ENCODE results near the gene EHMT1. TPM values are rescaled to one million over a fixed set of nuclear protein-coding genes. Genes with fewer than 3 reads are reported as not detected.

Gene EHMT1
- total and polyA plus RNA-seq, 10 of the 15 experiments (the other 5 are each of a cell fraction or from before 2014, with no cell fraction given) = 2.9 to 100 (median 48.1) TPM

DNA sequence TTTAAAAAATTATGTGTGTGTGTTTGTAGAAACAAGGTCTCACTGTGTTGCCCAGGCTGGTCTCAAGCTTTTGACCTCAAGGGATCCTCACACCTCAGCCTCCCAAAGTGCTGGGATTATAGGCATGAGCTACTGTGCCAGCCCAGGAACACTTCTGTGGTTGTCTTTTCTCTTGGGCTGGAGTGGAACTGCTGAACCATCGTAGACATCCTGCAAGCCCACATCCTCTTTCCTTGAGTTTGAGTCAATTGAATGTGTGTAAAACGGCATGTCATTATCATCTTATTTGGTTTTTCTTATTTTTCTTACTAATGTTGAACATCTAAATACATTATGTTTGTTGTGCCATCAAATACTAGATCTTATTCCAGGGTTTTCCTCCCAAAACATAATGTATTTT is 40.0 kb downstream of the EHMT1 start:
- 50% methylated on average over 2 of the region's 2 CpGs for WGBS (ENCODE audit: insufficient coverage, insufficient replicate concordance, low lambda C conversion rate, missing lambda C conversion rate)
- Histone ChIP-seq H4K20me1 (ENCODE audit: control insufficient read depth, insufficient read depth) (no peaks in the 10 kb centered on the region), H3K4me2 (ENCODE audit: control insufficient read depth, insufficient read depth) (no peak overlapping the region), H3K27me3 (replicated peaks in 1 of 2; ENCODE audit: control insufficient read depth in 2 of 2, insufficient read depth in 2 of 2, low read length in 1 of 2) (no peaks in the 10 kb centered on the region), H3K4me3 (no peak overlapping the region), H3K27ac (ENCODE audit: control insufficient read depth, insufficient read depth) (no peak overlapping the region), H3K9ac (ENCODE audit: control insufficient read depth, insufficient read depth, low read length) (no peak overlapping the region), H2AFZ (ENCODE audit: control insufficient read depth, low read depth, low read length) (no peak overlapping the region), H3K9me3 (replicated peaks; ENCODE audit: control insufficient read depth, insufficient read depth, low read length) (no peaks in the 10 kb centered on the region), H3K36me3 (ENCODE audit: control insufficient read depth in 2 of 2, insufficient read depth in 2 of 2, low read length in 1 of 2) (peaks cover 4% of the 10 kb centered on the region in 2 experiments; a peak in 3 of 4 replicates), H3K4me1 (ENCODE audit: control insufficient read depth, insufficient read depth, low read length) (peaks cover 8% of the 10 kb centered on the region; the same call in 1 of the 2 replicates), H3K79me2 (ENCODE audit: control insufficient read depth, insufficient read depth, low read length) (peaks cover 46% of the 10 kb centered on the region)
- ChIA-PET RAD21 (ENCODE audit: unreplicated experiment) (interaction anchor here (1.0 kb wide), 1 partner anchor 14 kb away, joined by 3 read pairs; no protein-coding TSS in a partner anchor), CTCF (no interaction called here), SMC1A (ENCODE audit: uncharacterized antibody, unreplicated experiment) (no interaction called here), POLR2A (no interaction called here)
- FAIRE-seq (no peak), ATAC-seq (no peak), DNase-seq (ENCODE audit: low read depth, low spot score) (no peak)
- in situ Hi-C loops (cut with MboI) (no loop called here), intact Hi-C loops (cut with micrococcal nuclease; ENCODE audit: unreplicated experiment) (no loop called here)
- peak; percentile 31; the same call in 1 of the 2 replicates for TF ChIP-seq SPI1 (IDR thresholded peaks at IDR 0.05; ENCODE audit: borderline replicate concordance, insufficient read depth, low read depth, low read length)
- TF ChIP-seq IKZF1 (conservative IDR thresholded peaks at IDR 0.05) = no peak
- no TSS peak for BruUV-seq (replicated peaks)

GRCh38 chr9:137660144-137660543 is 41.3 kb downstream of the EHMT1 start:
- no peak overlapping the region for H3K27ac ChIP-seq (ENCODE audit: control insufficient read depth, insufficient read depth)
- 90% methylated on average over 4 of the region's 4 CpGs for WGBS (ENCODE audit: insufficient coverage, insufficient replicate concordance, low lambda C conversion rate, missing lambda C conversion rate)
- no peaks in the 10 kb centered on the region for H3K27me3 ChIP-seq (replicated peaks in 1 of 2; ENCODE audit: control insufficient read depth in 2 of 2, insufficient read depth in 2 of 2, low read length in 1 of 2)
- peaks cover 13% of the 10 kb centered on the region for H3K4me1 ChIP-seq (ENCODE audit: control insufficient read depth, insufficient read depth, low read length)
- CTCF ChIA-PET = no interaction called here
- H3K36me3 ChIP-seq (ENCODE audit: control insufficient read depth in 2 of 2, insufficient read depth in 2 of 2, low read length in 1 of 2) = peaks cover under 1 to 5% of the 10 kb centered on the region in 2 experiments; a peak in 2 of 4 replicates
- in situ Hi-C loops (cut with MboI) (no loop called here), intact Hi-C loops (cut with micrococcal nuclease; ENCODE audit: unreplicated experiment) (no loop called here)
- DNase-seq (ENCODE audit: low read depth, low spot score) (no peak), FAIRE-seq (no peak), ATAC-seq (no peak)
- H3K4me2 ChIP-seq (ENCODE audit: control insufficient read depth, insufficient read depth) = no peak overlapping the region
- no TSS peak for BruUV-seq (replicated peaks)
- H2AFZ ChIP-seq (ENCODE audit: control insufficient read depth, low read depth, low read length) = no peak overlapping the region
- no peaks in the 10 kb centered on the region for H3K9me3 ChIP-seq (replicated peaks; ENCODE audit: control insufficient read depth, insufficient read depth, low read length)
- SMC1A ChIA-PET (ENCODE audit: uncharacterized antibody, unreplicated experiment) = no interaction called here
- peaks cover 52% of the 10 kb centered on the region for H3K79me2 ChIP-seq (ENCODE audit: control insufficient read depth, insufficient read depth, low read length)
- no peak overlapping the region for H3K4me3 ChIP-seq
- H3K9ac ChIP-seq (ENCODE audit: control insufficient read depth, insufficient read depth, low read length) = no peak overlapping the region
- H4K20me1 ChIP-seq (ENCODE audit: control insufficient read depth, insufficient read depth) = no peaks in the 10 kb centered on the region
- RAD21 ChIA-PET (ENCODE audit: unreplicated experiment) = interaction anchor here (1.3 kb wide), 1 partner anchor 13 kb away, joined by 3 read pairs; no protein-coding TSS in a partner anchor
- TF ChIP-seq, protein P1, sequence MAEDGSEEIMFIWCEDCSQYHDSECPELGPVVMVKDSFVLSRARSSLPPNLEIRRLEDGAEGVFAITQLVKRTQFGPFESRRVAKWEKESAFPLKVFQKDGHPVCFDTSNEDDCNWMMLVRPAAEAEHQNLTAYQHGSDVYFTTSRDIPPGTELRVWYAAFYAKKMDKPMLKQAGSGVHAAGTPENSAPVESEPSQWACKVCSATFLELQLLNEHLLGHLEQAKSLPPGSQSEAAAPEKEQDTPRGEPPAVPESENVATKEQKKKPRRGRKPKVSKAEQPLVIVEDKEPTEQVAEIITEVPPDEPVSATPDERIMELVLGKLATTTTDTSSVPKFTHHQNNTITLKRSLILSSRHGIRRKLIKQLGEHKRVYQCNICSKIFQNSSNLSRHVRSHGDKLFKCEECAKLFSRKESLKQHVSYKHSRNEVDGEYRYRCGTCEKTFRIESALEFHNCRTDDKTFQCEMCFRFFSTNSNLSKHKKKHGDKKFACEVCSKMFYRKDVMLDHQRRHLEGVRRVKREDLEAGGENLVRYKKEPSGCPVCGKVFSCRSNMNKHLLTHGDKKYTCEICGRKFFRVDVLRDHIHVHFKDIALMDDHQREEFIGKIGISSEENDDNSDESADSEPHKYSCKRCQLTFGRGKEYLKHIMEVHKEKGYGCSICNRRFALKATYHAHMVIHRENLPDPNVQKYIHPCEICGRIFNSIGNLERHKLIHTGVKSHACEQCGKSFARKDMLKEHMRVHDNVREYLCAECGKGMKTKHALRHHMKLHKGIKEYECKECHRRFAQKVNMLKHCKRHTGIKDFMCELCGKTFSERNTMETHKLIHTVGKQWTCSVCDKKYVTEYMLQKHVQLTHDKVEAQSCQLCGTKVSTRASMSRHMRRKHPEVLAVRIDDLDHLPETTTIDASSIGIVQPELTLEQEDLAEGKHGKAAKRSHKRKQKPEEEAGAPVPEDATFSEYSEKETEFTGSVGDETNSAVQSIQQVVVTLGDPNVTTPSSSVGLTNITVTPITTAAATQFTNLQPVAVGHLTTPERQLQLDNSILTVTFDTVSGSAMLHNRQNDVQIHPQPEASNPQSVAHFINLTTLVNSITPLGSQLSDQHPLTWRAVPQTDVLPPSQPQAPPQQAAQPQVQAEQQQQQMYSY (CRISPR knock-in tag; IDR thresholded peaks at IDR 0.05) = no peak
- TF ChIP-seq EZH2 (IDR thresholded peaks at IDR 0.05; ENCODE audit: borderline replicate concordance, control insufficient read depth, low read depth, low read length) (no peak), ZSCAN29 (IDR thresholded peaks at IDR 0.05) (no peak), CBFB (IDR thresholded peaks at IDR 0.05; ENCODE audit: low read depth) (no peak), ZNF207 (IDR thresholded peaks at IDR 0.05; ENCODE audit: borderline replicate concordance) (no peak), RAD51 (IDR thresholded peaks at IDR 0.05) (no peak), ZBED1 (IDR thresholded peaks at IDR 0.05; ENCODE audit: borderline replicate concordance) (no peak), WRNIP1 (IDR thresholded peaks at IDR 0.05; ENCODE audit: borderline replicate concordance, low read depth, low read length) (no peak), NR2C1 (IDR thresholded peaks at IDR 0.05) (no peak)
- POLR2A ChIA-PET = no interaction called here

Data from GM12878 (cell line).